SKM-1 treated with dmso at 0.1 percent for 144 hours (cell line): Measurements from ENCODE around the gene TRMO.

ENCODE experiments used
- DNase-seq: peaks from one replicate; lab custom pipeline; 2025; ENCODE audit not compliant: unreplicated experiment; lab: John Stamatoyannopoulos, UW

Gene TRMO

DNA sequence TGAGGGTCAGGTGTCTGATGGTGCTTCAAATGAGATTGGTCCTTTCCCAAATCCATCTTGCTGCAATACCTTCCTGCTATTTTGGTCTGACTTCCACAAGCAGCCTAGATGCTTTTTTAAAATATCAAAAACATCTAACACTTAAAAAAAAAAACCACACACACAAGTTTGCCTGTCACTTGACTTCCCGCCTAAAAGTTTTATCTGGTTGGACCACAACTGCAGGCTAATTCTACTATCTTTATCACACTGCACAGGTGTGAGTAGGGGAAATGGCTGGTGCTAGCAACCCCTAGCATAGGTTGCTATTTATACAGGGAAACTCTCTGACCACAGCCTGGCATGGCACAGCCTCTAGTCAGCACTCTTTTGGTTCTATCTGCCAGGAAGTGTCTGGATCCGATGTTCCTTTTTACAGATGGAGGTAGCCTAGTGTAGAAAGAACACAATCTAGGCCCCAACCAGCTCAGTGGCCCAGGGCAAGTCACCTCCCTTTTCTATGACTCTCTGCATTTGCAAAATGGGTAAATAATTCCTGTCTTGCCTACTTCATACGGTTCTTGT, 15.9 kb upstream of the TRMO start, which contains the start of gene HEMGN:
Gene HEMGN, minus strand, starts transcription at position 92 of the 564 bp plus-strand sequence. Its CDS starts 36 bp downstream, at position 56.
- DNase-seq: no peak

GRCh38 chr9:97936998-97937397, 14.7 kb upstream of the TRMO start:
- DNase-seq: no peak

GRCh38 chr9:97935276-97935675, 13.0 kb upstream of the TRMO start:
- DNase-seq: no peak

DNA sequence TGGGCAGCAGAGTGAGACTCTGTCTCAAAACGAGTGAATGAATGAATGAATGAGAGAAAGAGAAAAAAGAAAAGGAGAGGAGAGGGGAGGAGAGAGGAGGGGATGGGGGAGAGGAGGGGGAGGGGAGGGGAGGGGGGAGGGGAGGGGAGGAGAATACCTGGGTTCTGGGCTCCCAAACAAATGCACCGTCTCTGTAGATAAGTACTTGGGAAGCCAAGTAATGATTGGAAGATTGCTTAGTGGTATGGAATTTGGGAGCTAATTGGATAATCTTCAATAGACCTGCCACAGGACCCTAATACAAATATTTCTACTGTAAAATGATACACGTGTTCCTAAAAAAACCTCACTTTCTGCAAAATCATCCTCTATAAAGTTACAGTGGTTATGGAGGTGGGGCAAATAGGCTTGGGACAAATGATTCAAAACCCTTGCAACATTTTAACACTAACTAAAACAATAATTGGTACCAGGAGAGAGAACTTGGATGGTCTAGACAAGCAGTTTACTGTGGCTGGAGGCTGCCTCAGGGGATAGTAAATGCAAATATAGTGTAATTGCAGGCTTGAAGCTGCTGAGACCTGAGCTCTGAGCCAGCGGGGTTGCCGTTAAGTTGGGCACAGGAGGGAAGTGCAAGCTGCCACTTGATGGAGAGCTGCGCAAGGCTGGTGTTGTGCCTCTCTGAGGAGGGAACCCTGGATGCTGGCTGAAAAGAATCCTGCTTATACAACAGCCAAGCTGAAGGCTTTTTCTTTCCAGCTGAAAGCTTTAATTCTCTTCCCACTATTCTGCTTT, 12.2 kb upstream of the TRMO start:
- no peak for DNase-seq

GRCh38 chr9:97933297-97933998, 11.1 kb upstream of the TRMO start:
- DNase-seq: no peak

DNA sequence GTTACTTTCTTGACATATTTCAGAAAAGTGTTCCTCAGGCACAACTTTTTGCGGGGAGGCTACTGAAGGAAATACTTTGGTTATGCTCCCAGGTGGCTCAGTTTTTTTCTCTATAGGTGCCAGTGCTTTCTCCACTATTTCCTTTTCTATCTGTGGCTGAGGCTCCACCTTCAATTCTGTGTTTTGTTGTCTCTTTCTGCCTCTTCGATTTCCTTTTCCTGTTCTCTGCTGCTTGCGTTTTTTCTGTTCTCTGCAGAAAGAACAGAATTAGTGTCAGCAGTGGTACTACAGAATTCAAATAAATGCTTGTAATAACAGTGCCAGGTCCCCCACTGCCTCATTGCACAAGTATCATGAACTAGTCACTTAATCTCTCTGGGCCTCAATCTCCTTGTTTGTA, 8.7 kb upstream of the TRMO start:
- no peak for DNase-seq

DNA sequence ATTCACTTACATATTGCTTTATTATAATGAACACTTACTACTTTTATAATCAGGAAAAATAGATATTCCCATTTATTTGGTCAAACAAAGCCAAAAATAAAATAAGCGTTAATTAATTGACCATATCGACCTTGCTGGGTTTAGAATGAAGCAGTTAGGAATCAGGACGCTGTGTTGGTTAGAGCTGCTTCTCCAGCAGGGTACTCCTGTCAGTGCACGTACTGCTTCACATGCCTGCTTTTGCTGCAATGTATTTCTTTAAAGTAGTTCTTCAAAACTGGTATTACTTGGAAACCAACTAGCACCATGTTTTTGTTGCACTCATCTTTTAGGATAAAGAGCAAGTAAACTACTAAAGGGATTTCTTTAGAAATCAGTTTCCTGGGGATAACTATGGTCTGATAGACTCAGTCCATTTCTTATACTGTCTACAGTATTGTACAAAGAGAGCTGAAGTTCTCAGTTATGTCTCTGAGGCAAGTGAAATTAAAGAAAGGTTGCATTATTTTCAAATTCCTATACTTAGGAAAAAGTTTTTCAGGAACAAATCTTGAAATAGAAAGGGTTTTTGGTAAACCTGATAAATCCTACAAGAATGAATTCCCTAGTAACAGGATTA, 6.8 kb upstream of the TRMO start:
- no peak for DNase-seq

GRCh38 chr9:97925497-97926334, 3.4 kb upstream of the TRMO start:
- DNase-seq: no peak

GRCh38 chr9:97924386-97924785, 2.1 kb upstream of the TRMO start:
- peak; percentile 73 for DNase-seq

- peak; percentile 32 for DNase-seq
Measured at GRCh38 chr9:97923529-97924108, 1.3 kb upstream of the TRMO start.

- DNase-seq: no peak
Measured at GRCh38 chr9:97919217-97919813, 3.0 kb downstream of the TRMO start.

- DNase-seq: no peak
Measured at GRCh38 chr9:97918611-97919010, 3.7 kb downstream of the TRMO start.

GRCh38 chr9:97911970-97912369, 10.3 kb downstream of the TRMO start:
- no peak for DNase-seq

GRCh38 chr9:97911528-97911927, 10.8 kb downstream of the TRMO start:
- DNase-seq: no peak

DNA sequence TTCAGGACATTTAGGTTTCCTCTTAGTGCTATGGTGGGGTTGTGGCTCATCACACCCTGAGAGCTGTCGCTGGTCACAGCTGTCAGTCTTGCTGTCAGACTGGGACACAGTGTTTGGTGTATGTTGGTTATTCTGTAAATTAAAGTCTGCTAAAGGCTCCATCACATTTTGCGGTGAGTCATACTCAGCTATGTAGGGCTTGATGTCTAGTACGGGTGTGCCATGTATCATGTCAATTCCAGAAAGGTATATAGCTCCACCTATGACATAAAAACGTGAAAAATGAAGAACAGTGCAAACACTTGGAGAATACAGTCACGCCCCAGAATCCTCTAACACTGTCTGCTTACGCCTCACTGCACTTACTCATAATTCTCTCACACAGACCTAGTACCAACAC, 11.9 kb downstream of the TRMO start:
- no peak for DNase-seq

GRCh38 chr9:97908705-97909104, 13.6 kb downstream of the TRMO start:
- DNase-seq: peak; percentile 67

DNA sequence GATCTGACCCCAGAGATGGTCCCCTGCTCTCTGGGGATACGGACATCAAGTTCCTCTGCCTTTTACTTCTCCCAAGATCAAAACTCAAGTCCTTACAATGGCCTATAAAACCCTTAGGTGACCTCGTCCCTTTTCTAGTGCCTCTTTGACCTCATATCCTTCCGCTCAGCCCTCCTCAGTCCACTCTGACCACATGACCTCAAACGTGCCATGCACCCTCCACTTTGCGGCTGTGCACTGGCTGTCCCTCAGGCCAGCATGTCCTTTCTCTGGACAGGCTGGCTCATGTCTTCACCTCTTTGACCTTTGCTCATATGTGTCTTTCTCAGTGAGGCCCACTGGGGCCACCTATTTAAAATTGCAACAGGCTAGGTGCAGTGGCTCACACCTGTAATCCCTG, 14.7 kb downstream of the TRMO start:
- no peak for DNase-seq

DNA sequence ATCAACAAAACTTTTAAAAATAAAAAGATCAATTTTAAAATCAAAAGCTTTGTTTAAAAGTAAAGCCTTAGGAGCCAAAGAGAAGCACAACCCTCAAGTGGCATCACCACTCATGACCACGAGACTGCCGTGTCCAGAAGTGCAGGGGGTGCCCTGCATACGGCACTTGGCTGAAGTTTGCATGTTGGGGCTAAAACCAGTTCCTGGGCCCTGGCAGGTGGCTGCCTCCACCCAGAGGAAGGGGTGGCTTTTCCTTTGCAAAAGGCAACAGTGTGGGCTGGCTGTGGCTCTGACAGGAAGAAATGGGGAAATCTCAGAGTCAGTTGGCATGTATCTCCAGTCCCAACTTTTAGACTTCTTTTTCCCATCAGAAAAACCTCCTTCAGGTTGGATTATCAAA, 15.3 kb downstream of the TRMO start:
- DNase-seq: peak; percentile 26

- peak; percentile 60 for DNase-seq
Measured at GRCh38 chr9:97906236-97906831, 16.0 kb downstream of the TRMO start.

DNA sequence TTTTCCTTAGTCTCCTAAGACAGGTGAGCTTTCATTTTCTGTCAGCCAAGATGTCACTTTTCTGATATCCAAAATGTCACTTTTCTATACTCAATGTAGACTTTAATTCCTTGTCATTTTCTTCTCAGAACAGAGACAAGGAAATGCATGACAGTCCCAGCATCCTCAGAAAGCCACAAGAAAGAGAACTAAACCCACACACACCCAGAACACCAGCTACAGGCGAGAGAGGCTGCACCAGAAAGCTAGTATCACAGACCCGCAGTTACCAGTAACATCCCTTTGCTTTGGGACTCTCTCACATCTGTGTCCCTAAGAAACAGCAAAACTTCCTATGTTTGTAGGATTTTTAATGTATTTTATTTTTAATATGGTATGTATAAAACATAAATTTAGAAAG, 17.1 kb downstream of the TRMO start:
- no peak for DNase-seq
